Peyer's patch (tissue), 4 donors: Measurements from ENCODE around the gene ABTB1. TPM values are rescaled to one million over a fixed set of nuclear protein-coding genes. Genes with fewer than 3 reads are reported as not detected.

Experiments used
- DNase-seq, 3 donors: peaks; one replicate each; pipeline ENCODE4 v3.0.0-alpha.2; 2017 to 2019
- H3K27ac ChIP-seq, 4 donors: fragments of 200-600 bp; sonication (generic); one replicate each; pipeline ENCODE4 v1.5.1; 2016 to 2019
- H3K27me3 ChIP-seq, 2 donors: fragments of 200-600 bp; sonication (generic); one replicate each; pipeline ENCODE4 v1.5.1; 2019
- H3K36me3 ChIP-seq, 3 donors: fragments of 200-600 bp; sonication (generic); one replicate each; pipeline ENCODE4 v1.5.1; 2016 to 2019
- H3K4me1 ChIP-seq, 4 donors: fragments of 200-600 bp; sonication (generic); one replicate each; pipeline ENCODE4 v1.5.1; 2016 to 2019
- H3K4me3 ChIP-seq, 4 donors: fragments of 200-600 bp; sonication (generic); 1 replicate in 3 of 4; 2 replicates in 1 of 4; pipeline ENCODE4 v1.5.1; 2016 to 2019; ENCODE audit warnings: mild to moderate bottlenecking in 1 of 4
- H3K9me3 ChIP-seq, 4 donors: fragments of 200-600 bp; sonication (generic); one replicate each; pipeline ENCODE4 v1.5.1; 2016 to 2019; ENCODE audit warnings: mild to moderate bottlenecking in 1 of 4
- CTCF ChIP-seq, 6 experiments: fragments of 450-650 bp in 4 of 6; fragments of 200-600 bp in 2 of 6; sonication (generic) in 1 of 6; IDR thresholded peaks; one replicate each; pipeline ENCODE4 v1.5.1; 2017 to 2019; ENCODE audit warnings: antibody characterized with exemption in 6 of 6, mild to moderate bottlenecking in 3 of 6, moderate library complexity in 1 of 6
- POLR2A ChIP-seq, 2 donors: fragments of 450-650 bp; IDR thresholded peaks; one replicate each; pipeline ENCODE4 v1.5.1; 2017; ENCODE audit warnings: antibody characterized with exemption in 2 of 2, mild to moderate bottlenecking in 2 of 2, moderate library complexity in 2 of 2
- total RNA-seq, 4 donors: library from RNA; depleted of rRNA; stranded (reverse); fragments of >200 nt; gene quantifications; one replicate each; pipeline ENCODE4 v1.1.0, GENCODE V29; 2016

The ABTB1 gene
- total RNA-seq, 4 donors from 2014 or later: 38.5 to 80.0 (median 57.1) TPM

- DNase-seq: no peak
- no peaks in the 10 kb centered on the region for H3K9me3 ChIP-seq
- TF ChIP-seq POLR2A (IDR thresholded peaks at IDR 0.05): no peak
- TF ChIP-seq CTCF (IDR thresholded peaks at IDR 0.05): no peak
- no peak overlapping the region for H3K4me3 ChIP-seq
- H3K4me1 ChIP-seq: no peaks in the 10 kb centered on the region
- H3K36me3 ChIP-seq: no peaks in the 10 kb centered on the region
- H3K27me3 ChIP-seq: no peaks in the 10 kb centered on the region
- no peak overlapping the region for H3K27ac ChIP-seq
Measured at GRCh38 chr3:127646501-127647046, 26.2 kb upstream of the ABTB1 start.

- H3K36me3 ChIP-seq: no peaks in the 10 kb centered on the region
- no peaks in the 10 kb centered on the region for H3K9me3 ChIP-seq
- H3K4me3 ChIP-seq: no peak overlapping the region
- H3K27me3 ChIP-seq: no peaks in the 10 kb centered on the region
- DNase-seq: no peak
- H3K27ac ChIP-seq: no peak overlapping the region
- TF ChIP-seq CTCF (IDR thresholded peaks at IDR 0.05): no peak
- no peak for TF ChIP-seq POLR2A (IDR thresholded peaks at IDR 0.05)
- no peaks in the 10 kb centered on the region for H3K4me1 ChIP-seq
Measured at GRCh38 chr3:127647166-127647844, 25.4 kb upstream of the ABTB1 start.

GRCh38 chr3:127647845-127648204 lies 24.9 kb upstream of the ABTB1 start:
- Histone ChIP-seq H3K36me3 (no peaks in the 10 kb centered on the region), H3K4me3 (no peak overlapping the region), H3K27ac (no peak overlapping the region), H3K27me3 (no peaks in the 10 kb centered on the region), H3K4me1 (no peaks in the 10 kb centered on the region), H3K9me3 (no peaks in the 10 kb centered on the region)
- no peak for DNase-seq
- TF ChIP-seq CTCF (IDR thresholded peaks at IDR 0.05): no peak
- no peak for TF ChIP-seq POLR2A (IDR thresholded peaks at IDR 0.05)

- Histone ChIP-seq H3K27me3 (no peaks in the 10 kb centered on the region), H3K4me1 (no peaks in the 10 kb centered on the region), H3K9me3 (no peaks in the 10 kb centered on the region), H3K27ac (no peak overlapping the region), H3K36me3 (no peaks in the 10 kb centered on the region), H3K4me3 (no peak overlapping the region)
- TF ChIP-seq CTCF (IDR thresholded peaks at IDR 0.05) (no peak), POLR2A (IDR thresholded peaks at IDR 0.05) (no peak)
- DNase-seq: no peak
Measured at GRCh38 chr3:127650236-127650635, 22.5 kb upstream of the ABTB1 start.

GRCh38 chr3:127651516-127652172 lies 21.1 kb upstream of the ABTB1 start:
- Histone ChIP-seq H3K4me3 (no peak overlapping the region), H3K9me3 (no peaks in the 10 kb centered on the region), H3K4me1 (no peaks in the 10 kb centered on the region), H3K27ac (no peak overlapping the region), H3K36me3 (no peaks in the 10 kb centered on the region), H3K27me3 (no peaks in the 10 kb centered on the region)
- no peak for DNase-seq
- TF ChIP-seq POLR2A (IDR thresholded peaks at IDR 0.05) (no peak), CTCF (IDR thresholded peaks at IDR 0.05) (no peak)
